Naive thymus-derived CD8-positive, alpha-beta T cell (primary cell): Measurements from ENCODE around the gene UBAC2. TPM values are rescaled to one million over a fixed set of nuclear protein-coding genes. Genes with fewer than 3 reads are reported as not detected.

ENCODE experiments used
- ATAC-seq, 2 donors: fragments of 150-1000 bp; cut with Tn5 transposase in 1 of 2; sonication (Bioruptor Pico), chemical (Tn5 transposase) in 1 of 2; 1 replicate in 1 of 2; 2 replicates in 1 of 2; pipeline ENCODE4 v1.10.0; 2021; ENCODE audit warnings: mild to moderate bottlenecking in 2 of 2, moderate library complexity in 2 of 2
- POLR2A ChIA-PET: fragments of 350-600 bp; sonication (Branson Sonifier 250); formaldehyde crosslinking; loops from one replicate; lab custom pipeline; 2021; ENCODE audit warnings: antibody characterized with exemption; lab: Charles Lee
- DNase-seq, 10 donors: peaks; one replicate each; pipeline versions ENCODE4 v3.0.0 to v3.0.0-alpha.2; 2020 to 2022
- H3K27ac Mint-ChIP-seq, 10 donors: one replicate each; pipeline ENCODE4 v1.8.0; 2020 to 2022; ENCODE audit warnings: mild to moderate bottlenecking in 10 of 10, mixed read lengths in 10 of 10, moderate library complexity in 4 of 10, inconsistent platforms in 1 of 10
- H3K27me3 Mint-ChIP-seq, 5 donors: one replicate each; pipeline ENCODE4 v1.8.0; 2021 to 2022; ENCODE audit warnings: mixed read lengths in 5 of 5
- H3K36me3 Mint-ChIP-seq, 3 donors: one replicate each; pipeline ENCODE4 v1.8.0; 2020 to 2022; ENCODE audit warnings: mixed read lengths in 3 of 3, mild to moderate bottlenecking in 2 of 3, inconsistent platforms in 1 of 3
- H3K4me1 Mint-ChIP-seq, 4 donors: one replicate each; pipeline ENCODE4 v1.8.0; 2021 to 2022; ENCODE audit warnings: mixed read lengths in 4 of 4
- H3K4me3 Mint-ChIP-seq, 10 donors: one replicate each; pipeline ENCODE4 v1.8.0; 2020 to 2022; ENCODE audit warnings: mild to moderate bottlenecking in 10 of 10, mixed read lengths in 10 of 10, moderate library complexity in 6 of 10, inconsistent platforms in 1 of 10
- H3K9me3 Mint-ChIP-seq, 9 donors: one replicate each; pipeline ENCODE4 v1.8.0; 2020 to 2022; ENCODE audit warnings: mixed read lengths in 9 of 9, mild to moderate bottlenecking in 3 of 9, inconsistent platforms in 1 of 9, moderate library complexity in 1 of 9
- polyA plus RNA-seq, 3 donors: library from polyadenylated mRNA; unstranded; fragments of 300-500 nt; fragmentation: Illumina TruSeq; gene quantifications; one replicate each; pipeline ENCODE4 v1.2.3, GENCODE V29; 2021
- total RNA-seq, 8 experiments: library from RNA in 2 of 8; stranded (reverse) in 2 of 8; gene quantifications; one replicate each; pipeline ENCODE4 v1.2.3 and lab custom pipeline; 2021 to 2026

The UBAC2 gene
- total and polyA plus RNA-seq, 5 experiments from 2014 or later: 105 to 178 (median 160) TPM

GRCh38 chr13:99266827-99267226, 66.2 kb downstream of the UBAC2 start:
- ATAC-seq (no peak), DNase-seq (no peak)
- Mint-ChIP-seq H3K36me3 (peaks cover 0 to 30% (median under 1%) of the 10 kb centered on the region in 3 donors), H3K27ac (peak overlapping the region in 5 of 10 donors; percentile 7 to 85 (median 66)), H3K4me3 (no peak overlapping the region), H3K4me1 (peaks cover 33 to 69% (median 63%) of the 10 kb centered on the region in 4 donors), H3K27me3 (no peaks in the 10 kb centered on the region), H3K9me3 (no peaks in the 10 kb centered on the region)
- POLR2A ChIA-PET: interaction anchor here (0.7 to 9.0 kb wide), 8 partner anchors 8 to 182 kb away, joined by 3 to 131 read pairs (median 4); partner anchors contain the start of gene UBAC2

DNA sequence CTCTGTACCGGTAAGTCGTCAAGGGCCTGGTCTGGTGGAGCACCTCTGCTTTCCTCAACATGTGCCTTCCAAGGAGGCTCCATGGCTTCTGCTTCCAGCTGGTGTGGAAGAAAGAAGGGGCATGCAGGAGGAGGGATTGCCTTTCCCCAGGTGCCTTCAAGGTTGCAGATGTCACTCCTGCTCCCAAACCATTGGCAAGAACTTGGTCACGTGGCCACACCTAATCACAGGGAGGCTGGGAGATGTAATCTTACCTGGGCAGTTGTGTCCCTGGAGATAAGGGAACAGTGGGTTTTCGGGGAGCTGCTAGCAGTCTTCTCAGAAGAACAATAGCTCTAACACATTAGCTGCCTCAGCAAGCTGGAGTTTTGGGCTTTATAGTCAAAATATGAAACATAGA, 67.3 kb downstream of the UBAC2 start:
- no peak for DNase-seq
- Mint-ChIP-seq H3K36me3 (peaks cover 0 to 34% (median 11%) of the 10 kb centered on the region in 3 donors), H3K4me3 (no peak overlapping the region), H3K27me3 (no peaks in the 10 kb centered on the region), H3K27ac (peak overlapping the region in 5 of 10 donors; percentile 70 to 89 (median 78)), H3K9me3 (peaks cover 0 to 6% (median 0%) of the 10 kb centered on the region in 9 donors), H3K4me1 (peaks cover 37 to 66% (median 65%) of the 10 kb centered on the region in 4 donors)
- no peak for ATAC-seq
- POLR2A ChIA-PET: interaction anchor here (1.1 to 9.0 kb wide), 4 partner anchors 10 to 169 kb away, joined by 3 to 131 read pairs (median 22); partner anchors contain the start of genes GPR18 and UBAC2

DNA sequence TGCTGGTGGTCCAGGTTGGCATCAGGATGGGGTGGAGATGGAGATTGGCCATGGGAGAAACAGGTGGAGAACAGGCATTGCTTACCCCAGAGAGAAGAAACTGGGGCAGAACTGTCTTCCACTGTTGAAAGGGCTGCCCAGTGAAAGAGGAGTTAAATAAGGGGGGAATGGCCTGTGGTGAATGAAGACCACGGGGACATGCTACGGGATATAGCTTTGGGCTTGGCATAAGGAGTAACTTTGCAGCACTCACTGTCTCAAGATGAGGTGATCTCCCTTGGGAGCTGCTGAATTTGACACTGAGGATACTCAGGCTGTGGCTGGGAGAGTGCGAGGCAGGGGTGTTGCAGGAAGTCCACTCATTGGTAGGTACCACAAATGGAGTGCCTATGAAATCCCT, 68.2 kb downstream of the UBAC2 start:
- POLR2A ChIA-PET: interaction anchor here (0.5 to 9.0 kb wide), 8 partner anchors 11 to 167 kb away, joined by 3 to 131 read pairs (median 5); partner anchors contain the start of gene UBAC2
- H3K4me1 Mint-ChIP-seq: peaks cover 41 to 66% (median 64%) of the 10 kb centered on the region in 4 donors
- no peak for ATAC-seq
- no peaks in the 10 kb centered on the region for H3K27me3 Mint-ChIP-seq
- peaks cover 0 to 6% (median 0%) of the 10 kb centered on the region in 9 donors for H3K9me3 Mint-ChIP-seq
- H3K4me3 Mint-ChIP-seq: no peak overlapping the region
- no peak for DNase-seq
- peak overlapping the region in 9 of 10 donors; percentile 39 to 89 (median 78) for H3K27ac Mint-ChIP-seq
- H3K36me3 Mint-ChIP-seq: peaks cover 0 to 40% (median 13%) of the 10 kb centered on the region in 3 donors

DNA sequence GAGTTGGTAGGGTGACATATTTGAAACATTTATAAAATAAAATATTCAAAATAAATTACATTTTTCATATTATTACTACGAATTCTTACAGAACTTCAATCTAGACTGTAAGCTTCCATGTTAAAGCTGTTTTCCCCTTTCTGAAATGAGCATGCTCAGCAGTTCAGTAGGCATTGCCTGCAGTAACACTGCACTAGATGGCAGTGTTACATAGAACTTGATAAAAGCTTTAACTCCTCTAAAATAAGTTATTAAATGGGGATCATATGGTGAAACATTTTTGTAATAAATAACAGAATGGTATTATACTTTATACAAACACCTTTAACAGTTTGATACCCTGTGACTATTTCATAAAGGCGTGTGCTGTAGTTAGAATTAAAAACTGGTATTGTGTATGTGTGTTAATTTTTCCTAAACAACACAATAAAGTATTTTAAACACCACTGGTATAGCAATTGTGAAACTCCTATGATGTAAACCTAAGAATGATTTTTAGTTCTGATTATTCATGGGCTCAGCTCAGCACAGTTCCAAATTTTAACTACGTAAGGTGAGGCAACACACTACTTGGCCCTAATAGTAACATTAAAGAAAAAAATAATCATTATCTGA, 69.1 kb downstream of the UBAC2 start:
- peak; percentile 58 to 78 for ATAC-seq
- peak in 4 of 10 donors; percentile 45 to 67 (median 56) for DNase-seq
- H3K4me1 Mint-ChIP-seq: peaks cover 37 to 65% (median 64%) of the 10 kb centered on the region in 4 donors
- POLR2A ChIA-PET: interaction anchor here (0.5 to 9.0 kb wide), 18 partner anchors 12 to 170 kb away, joined by 3 to 131 read pairs (median 4); partner anchors contain the start of gene UBAC2
- H3K36me3 Mint-ChIP-seq: peaks cover 0 to 40% (median 13%) of the 10 kb centered on the region in 3 donors
- peaks cover 0 to 6% (median 0%) of the 10 kb centered on the region in 9 donors for H3K9me3 Mint-ChIP-seq
- H3K27me3 Mint-ChIP-seq: no peaks in the 10 kb centered on the region
- peak overlapping the region; percentile 9 to 97 (median 78) for H3K27ac Mint-ChIP-seq
- no peak overlapping the region for H3K4me3 Mint-ChIP-seq

DNA sequence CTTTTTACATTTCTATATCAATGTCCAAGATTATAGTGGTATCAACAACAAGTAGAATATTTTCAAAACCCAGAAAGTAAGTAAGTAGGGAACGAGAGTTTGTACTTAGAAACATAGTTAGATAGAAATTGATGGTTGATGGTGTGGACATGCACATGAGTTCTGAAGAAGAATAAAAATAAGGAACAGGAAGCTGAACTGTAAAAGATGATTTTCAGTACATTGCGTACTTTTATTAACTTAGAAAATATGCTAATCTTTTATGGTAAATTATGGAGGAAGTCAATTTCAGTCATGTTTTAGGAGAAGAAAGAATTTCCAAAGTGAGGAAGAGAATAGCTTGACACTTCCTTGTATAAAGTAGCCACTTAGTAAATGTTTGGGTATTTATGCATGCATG, 69.9 kb downstream of the UBAC2 start:
- H3K27me3 Mint-ChIP-seq: no peaks in the 10 kb centered on the region
- peak overlapping the region in 9 of 10 donors; percentile 74 to 97 (median 86) for H3K27ac Mint-ChIP-seq
- peak overlapping the region in 5 of 10 donors; percentile 1 to 27 (median 23) for H3K4me3 Mint-ChIP-seq
- H3K36me3 Mint-ChIP-seq: peaks cover 0 to 34% (median 13%) of the 10 kb centered on the region in 3 donors
- POLR2A ChIA-PET: interaction anchor here (0.9 to 9.0 kb wide), 11 partner anchors 26 to 170 kb away, joined by 3 to 131 read pairs (median 4); partner anchors contain the start of gene UBAC2
- H3K4me1 Mint-ChIP-seq: peaks cover 38 to 65% (median 65%) of the 10 kb centered on the region in 4 donors
- no peak for ATAC-seq
- peaks cover 0 to 6% (median 0%) of the 10 kb centered on the region in 9 donors for H3K9me3 Mint-ChIP-seq
- DNase-seq: no peak

- H3K36me3 Mint-ChIP-seq: peaks cover 0 to 30% (median 13%) of the 10 kb centered on the region in 3 donors
- H3K4me3 Mint-ChIP-seq: peak overlapping the region in 4 of 10 donors; percentile 22 to 28 (median 24)
- ATAC-seq (no peak), DNase-seq (no peak)
- peaks cover 0 to 6% (median 0%) of the 10 kb centered on the region in 9 donors for H3K9me3 Mint-ChIP-seq
- H3K27ac Mint-ChIP-seq: peak overlapping the region; percentile 74 to 97 (median 92)
- no peaks in the 10 kb centered on the region for H3K27me3 Mint-ChIP-seq
- POLR2A ChIA-PET: interaction anchor here (0.9 to 5.3 kb wide), 6 partner anchors 28 to 165 kb away, joined by 3 to 42 read pairs (median 5); partner anchors contain the start of gene GPR183
- H3K4me1 Mint-ChIP-seq: peaks cover 40 to 68% (median 68%) of the 10 kb centered on the region in 4 donors
Observed at GRCh38 chr13:99271249-99271648, 70.6 kb downstream of the UBAC2 start.

DNA sequence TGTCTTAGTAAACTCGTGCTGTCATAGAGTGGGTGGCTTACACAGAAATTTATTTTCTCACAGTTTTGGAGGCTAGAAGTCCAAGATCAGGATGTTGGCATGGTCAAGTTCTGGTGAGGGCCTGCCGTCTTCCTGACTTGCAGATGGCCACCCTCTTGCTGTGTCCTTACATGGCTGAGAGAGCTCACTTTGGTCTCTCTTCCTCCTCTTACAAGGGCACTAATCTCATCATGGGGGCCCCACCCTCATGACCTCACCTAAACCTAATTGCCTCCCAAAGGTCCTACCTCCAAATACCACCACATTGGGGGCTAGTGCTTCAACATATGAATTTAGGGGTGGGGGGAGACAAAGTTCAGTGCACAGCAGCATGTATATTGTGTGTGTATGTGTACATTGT, 71.8 kb downstream of the UBAC2 start:
- H3K4me1 Mint-ChIP-seq: peaks cover 42 to 79% (median 78%) of the 10 kb centered on the region in 4 donors
- no peak for ATAC-seq
- H3K9me3 Mint-ChIP-seq: peaks cover 0 to 6% (median 0%) of the 10 kb centered on the region in 9 donors
- POLR2A ChIA-PET: interaction anchor here (0.7 to 5.3 kb wide), 4 partner anchors 42 to 164 kb away, joined by 3 to 42 read pairs (median 3); no protein-coding TSS in a partner anchor
- peak overlapping the region in 2 of 10 donors; percentile 36 to 38 for H3K4me3 Mint-ChIP-seq
- H3K27ac Mint-ChIP-seq: peak overlapping the region; percentile 74 to 97 (median 92)
- H3K36me3 Mint-ChIP-seq: peaks cover 0 to 28% (median 13%) of the 10 kb centered on the region in 3 donors
- H3K27me3 Mint-ChIP-seq: no peaks in the 10 kb centered on the region
- no peak for DNase-seq

DNA sequence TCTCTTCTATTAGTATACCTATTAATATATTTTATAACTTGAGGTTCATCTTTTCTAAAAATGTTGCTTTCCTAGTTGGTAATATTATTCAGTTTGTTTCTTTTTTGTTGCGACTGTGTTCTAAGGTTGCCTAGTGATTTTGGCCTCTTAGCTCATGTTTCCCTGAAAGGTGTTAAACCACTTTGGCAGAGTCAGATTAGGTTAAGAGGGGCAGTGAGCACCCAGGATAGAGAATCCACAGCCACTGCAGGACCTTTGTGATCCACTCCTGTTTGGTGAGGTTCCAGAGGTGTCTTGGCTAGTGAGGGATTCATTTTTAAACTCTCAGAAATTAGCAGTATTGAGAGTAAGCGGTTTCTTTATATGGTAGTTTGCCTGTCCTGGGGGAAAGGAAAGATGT, 72.5 kb downstream of the UBAC2 start:
- Mint-ChIP-seq H3K27ac (peak overlapping the region; percentile 74 to 97 (median 90)), H3K27me3 (no peaks in the 10 kb centered on the region), H3K4me1 (peaks cover 46 to 86% (median 82%) of the 10 kb centered on the region in 4 donors), H3K4me3 (peak overlapping the region in 4 of 10 donors; percentile 4 to 66 (median 27)), H3K36me3 (peaks cover 0 to 25% (median 16%) of the 10 kb centered on the region in 3 donors), H3K9me3 (peaks cover 0 to 6% (median 0%) of the 10 kb centered on the region in 9 donors)
- peak in 2 of 10 donors; percentile 27 to 35 for DNase-seq
- POLR2A ChIA-PET: interaction anchor here (0.7 to 5.3 kb wide), 4 partner anchors 41 to 163 kb away, joined by 3 to 42 read pairs (median 3); no protein-coding TSS in a partner anchor
- ATAC-seq: peak; percentile 14 to 38

DNA sequence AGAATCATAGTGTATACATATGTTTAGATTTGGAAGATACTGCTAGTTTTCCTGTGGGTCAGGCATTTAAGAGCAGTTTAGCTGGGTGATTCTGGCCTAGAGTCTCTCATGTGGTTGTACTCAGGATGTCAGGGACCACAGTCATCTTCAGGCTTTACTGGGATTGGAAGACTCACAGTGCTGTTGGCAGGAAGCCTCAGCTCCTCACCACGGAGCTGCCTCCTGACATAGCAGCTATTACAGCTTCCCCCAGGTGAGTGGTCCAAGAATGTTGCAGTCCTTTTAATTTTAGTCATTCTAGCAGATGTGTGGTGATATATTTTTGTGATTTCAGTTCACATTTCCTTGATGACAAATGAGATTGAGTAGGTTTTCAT, 74.4 kb downstream of the UBAC2 start:
- POLR2A ChIA-PET: interaction anchor here (0.7 to 2.2 kb wide), 12 partner anchors 9 to 138 kb away, joined by 3 to 7 read pairs (median 4); partner anchors contain the start of genes GPR18 and UBAC2
- H3K9me3 Mint-ChIP-seq: peaks cover 0 to 6% (median 0%) of the 10 kb centered on the region in 9 donors
- peak overlapping the region; percentile 74 to 97 (median 92) for H3K27ac Mint-ChIP-seq
- H3K36me3 Mint-ChIP-seq: peaks cover 3 to 29% (median 21%) of the 10 kb centered on the region in 3 donors
- H3K4me3 Mint-ChIP-seq: peak overlapping the region in 9 of 10 donors; percentile 20 to 77 (median 61)
- DNase-seq: peak in 5 of 10 donors; percentile 29 to 45 (median 38)
- ATAC-seq: peak; percentile 67 to 78
- H3K27me3 Mint-ChIP-seq: no peaks in the 10 kb centered on the region
- H3K4me1 Mint-ChIP-seq: peaks cover 52 to 98% (median 93%) of the 10 kb centered on the region in 4 donors

DNA sequence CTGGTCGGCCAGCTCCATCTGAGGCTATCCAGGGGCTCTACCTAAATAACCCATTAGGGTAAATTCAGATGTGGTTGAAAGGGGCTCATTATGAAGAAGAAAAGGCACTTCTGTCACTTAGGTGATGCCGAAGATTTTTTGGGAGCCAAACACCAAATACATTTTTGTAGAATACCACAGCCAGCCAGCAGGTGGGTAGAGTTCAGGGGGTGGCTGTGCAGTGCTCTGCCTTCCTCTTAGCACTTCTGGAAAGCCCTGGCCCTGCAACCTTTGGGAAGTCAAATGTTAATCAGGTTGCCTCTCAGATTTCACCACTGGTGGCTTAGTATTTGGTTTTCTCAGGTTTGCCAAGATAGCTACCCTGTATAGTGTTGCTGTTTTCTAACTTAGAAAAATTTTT, 76.1 kb downstream of the UBAC2 start:
- DNase-seq (no peak), ATAC-seq (peak in 1 of 2 donors; percentile 29)
- Mint-ChIP-seq H3K4me1 (peaks cover 51 to 98% (median 93%) of the 10 kb centered on the region in 4 donors), H3K27me3 (no peaks in the 10 kb centered on the region), H3K4me3 (peak overlapping the region in 7 of 10 donors; percentile 24 to 78 (median 30)), H3K27ac (peak overlapping the region; percentile 29 to 97 (median 85)), H3K9me3 (peaks cover 0 to 6% (median 0%) of the 10 kb centered on the region in 9 donors), H3K36me3 (peaks cover 7 to 42% (median 27%) of the 10 kb centered on the region in 3 donors)
- POLR2A ChIA-PET: interaction anchor here (1.2 to 2.0 kb wide), 2 partner anchors 21 to 79 kb away, joined by 3 to 4 read pairs; no protein-coding TSS in a partner anchor

DNA sequence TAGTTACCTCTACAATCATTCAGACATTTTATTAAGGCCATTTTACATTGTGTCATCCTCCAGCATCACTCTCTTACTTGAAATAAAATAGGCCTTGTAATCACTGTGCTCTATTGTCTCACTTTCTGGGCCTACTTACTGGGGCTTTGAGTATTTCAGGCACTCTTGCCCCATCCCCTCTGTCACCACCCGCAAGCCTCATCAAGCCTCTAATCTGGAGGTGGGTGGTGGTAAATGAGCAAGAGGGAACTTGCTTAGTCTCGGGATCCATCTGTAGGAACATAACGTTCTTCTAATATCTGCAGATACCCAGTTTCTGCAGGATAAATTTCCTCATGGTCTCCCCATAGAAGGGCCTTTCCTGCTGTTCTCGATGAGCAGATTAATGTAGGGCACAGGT, 77.0 kb downstream of the UBAC2 start:
- peaks cover 7 to 39% (median 19%) of the 10 kb centered on the region in 3 donors for H3K36me3 Mint-ChIP-seq
- H3K4me1 Mint-ChIP-seq: peaks cover 50 to 98% (median 94%) of the 10 kb centered on the region in 4 donors
- peak overlapping the region in 8 of 10 donors; percentile 12 to 98 (median 74) for H3K27ac Mint-ChIP-seq
- H3K9me3 Mint-ChIP-seq: peaks cover 0 to 5% (median 0%) of the 10 kb centered on the region in 9 donors
- DNase-seq: no peak
- H3K4me3 Mint-ChIP-seq: peak overlapping the region in 4 of 10 donors; percentile 11 to 61 (median 23)
- POLR2A ChIA-PET: interaction anchor here (0.6 kb wide), 1 partner anchor 10 kb away, joined by 3 read pairs; no protein-coding TSS in a partner anchor
- no peaks in the 10 kb centered on the region for H3K27me3 Mint-ChIP-seq
- no peak for ATAC-seq
